Measurements from ENCODE around the gene PIM3. TPM values are rescaled to one million over a fixed set of nuclear protein-coding genes. Genes with fewer than 3 reads are reported as not detected.

PIM3 gene
- total and polyA plus RNA-seq, 10 of the 15 experiments (the other 5 are each of a cell fraction or from before 2014, with no cell fraction given) = 0.31 to 60.8 (median 12.4) TPM

DNA sequence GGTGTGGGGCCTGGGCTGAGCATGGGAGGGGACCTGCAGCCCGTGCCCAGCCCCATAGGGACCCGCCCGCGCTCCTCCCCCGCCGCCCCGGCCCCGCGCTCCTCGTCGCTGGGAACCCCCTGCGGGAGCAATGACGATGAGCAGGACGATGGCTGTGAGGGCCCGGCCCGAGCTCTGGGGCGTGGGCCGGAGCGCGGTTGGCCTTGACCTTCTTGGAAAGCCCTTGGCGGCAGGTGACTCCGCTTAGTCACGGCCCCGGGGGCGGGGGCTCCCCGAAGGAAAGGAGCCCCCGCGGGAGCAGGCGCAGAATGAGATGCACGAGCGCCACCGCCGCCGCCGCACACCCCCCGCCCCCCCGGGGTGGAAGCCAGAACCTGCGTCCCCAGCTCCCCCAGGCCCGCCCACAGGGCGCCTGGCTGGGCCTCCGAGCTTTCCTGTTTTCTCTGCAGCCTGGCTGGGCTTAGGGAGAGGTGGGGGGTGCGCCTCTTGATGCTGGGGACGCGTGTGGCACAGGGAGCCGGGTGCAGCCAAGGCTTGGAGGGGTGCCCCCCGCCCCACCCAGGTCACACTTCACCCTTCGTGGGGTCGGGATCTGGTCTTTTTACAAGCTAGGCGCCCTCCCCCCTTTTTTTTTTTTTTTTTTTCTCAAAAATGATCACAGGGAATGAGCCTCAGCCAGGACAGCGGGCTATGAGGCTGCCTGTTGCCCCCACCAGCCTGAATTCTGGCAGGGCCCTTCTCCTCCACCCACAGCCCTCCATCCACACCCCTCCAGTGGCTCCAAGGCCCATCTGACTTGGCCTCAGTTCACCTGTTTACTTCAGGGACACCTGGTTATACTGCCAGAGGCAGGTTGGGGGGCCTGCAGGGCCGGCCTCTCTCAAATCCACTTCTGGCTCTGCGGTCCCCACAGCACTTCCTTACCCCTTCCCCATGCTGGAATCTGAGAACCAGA, 24.3 kb upstream of the PIM3 start (continued):
- TF ChIP-seq NKRF (conservative IDR thresholded peaks at IDR 0.05) (0 out of 2 replicates have a peak, but pooled peaks have one; percentile 36), YY1 (IDR thresholded peaks at IDR 0.05; ENCODE audit: low read depth, low read length) (peak; percentile 8; the same call in 1 of the 2 replicates), PKNOX1 (IDR thresholded peaks at IDR 0.05) (no peak), RAD21 (IDR thresholded peaks at IDR 0.05; ENCODE audit: insufficient read depth, low read depth, low read length) (no peak), PML (IDR thresholded peaks at IDR 0.05; ENCODE audit: low read length) (no peak), PAX5 (IDR thresholded peaks at IDR 0.05; ENCODE audit: borderline replicate concordance, low read depth, low read length) (peak; percentile 77; the same call in 1 of the 2 replicates), DPF2 (IDR thresholded peaks at IDR 0.05) (peak; percentile 85), CBFB (IDR thresholded peaks at IDR 0.05; ENCODE audit: low read depth) (no peak), MEF2A (IDR thresholded peaks at IDR 0.05; ENCODE audit: insufficient read depth, low read depth, low read length) (0 out of 2 replicates have a peak, but pooled peaks have one; percentile 46), KAT2A (conservative IDR thresholded peaks at IDR 0.05; ENCODE audit: control insufficient read depth, low read depth, low read length) (no peak), ATF2 (IDR thresholded peaks at IDR 0.05; ENCODE audit: low read length) (no peak), ZBTB4 (CRISPR knock-in tag; IDR thresholded peaks at IDR 0.05) (no peak), SPI1 (IDR thresholded peaks at IDR 0.05; ENCODE audit: borderline replicate concordance, insufficient read depth, low read depth, low read length) (no peak)
- TF ChIP-seq, protein P1, sequence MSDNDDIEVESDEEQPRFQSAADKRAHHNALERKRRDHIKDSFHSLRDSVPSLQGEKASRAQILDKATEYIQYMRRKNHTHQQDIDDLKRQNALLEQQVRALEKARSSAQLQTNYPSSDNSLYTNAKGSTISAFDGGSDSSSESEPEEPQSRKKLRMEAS (IDR thresholded peaks at IDR 0.05; ENCODE audit: low read depth, low read length) = no peak
- TF ChIP-seq, protein P2, sequence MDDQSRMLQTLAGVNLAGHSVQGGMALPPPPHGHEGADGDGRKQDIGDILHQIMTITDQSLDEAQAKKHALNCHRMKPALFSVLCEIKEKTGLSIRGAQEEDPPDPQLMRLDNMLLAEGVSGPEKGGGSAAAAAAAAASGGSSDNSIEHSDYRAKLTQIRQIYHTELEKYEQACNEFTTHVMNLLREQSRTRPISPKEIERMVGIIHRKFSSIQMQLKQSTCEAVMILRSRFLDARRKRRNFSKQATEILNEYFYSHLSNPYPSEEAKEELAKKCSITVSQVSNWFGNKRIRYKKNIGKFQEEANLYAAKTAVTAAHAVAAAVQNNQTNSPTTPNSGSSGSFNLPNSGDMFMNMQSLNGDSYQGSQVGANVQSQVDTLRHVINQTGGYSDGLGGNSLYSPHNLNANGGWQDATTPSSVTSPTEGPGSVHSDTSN (IDR thresholded peaks at IDR 0.05; ENCODE audit: insufficient replicate concordance, low read depth, low read length) = peak; percentile 30
